A549 (cell line): ENCODE data around the gene RHAG. TPM values are rescaled to one million over a fixed set of nuclear protein-coding genes. Genes with fewer than 3 reads are reported as not detected.

Experiments
- ATAC-seq, 2 experiments: fragments of 200-7000 bp in 1 of 2; fragments of >200 bp in 1 of 2; cut with Nextera tagmentation in 1 of 2; cut with Tn5 transposase in 1 of 2; 3 replicates each; pipeline versions ENCODE4 v1.8.0 to v1.9.1; 2018 to 2020; ENCODE audit warnings: mild to moderate bottlenecking in 1 of 2, moderate library complexity in 1 of 2
- CTCF ChIA-PET: fragments of 300-600 bp; sonication (Branson Sonifier 250); formaldehyde crosslinking; extraction: SDS; loops from one replicate; lab custom pipeline; 2021; ENCODE audit warnings: antibody characterized with exemption, inconsistent platforms; lab: Yijun Ruan, JAX
- POLR2A ChIA-PET: fragments of 350-600 bp; formaldehyde crosslinking; extraction: SDS; loops from one replicate; lab custom pipeline; 2021; ENCODE audit warnings: antibody characterized with exemption, inconsistent platforms; lab: Yijun Ruan, JAX
- DNase-seq, 2 experiments: peaks; one replicate each; pipeline versions ENCODE4 v3.0.0 to v3.0.0-alpha.2; 2011 to 2016; ENCODE audit warnings: low read depth in 1 of 2, low spot score in 1 of 2
- FAIRE-seq: peaks from 2 replicates; lab custom pipeline; 2011; peaks lifted over from hg19 to GRCh38; lab: Jason Lieb, UNC
- H3K27ac ChIP-seq, 2 experiments: fragments of >200 bp; sonication (Bioruptor Twin); formaldehyde crosslinking; 3 replicates each; pipeline ENCODE4 v1.5.1; 2016 to 2017
- H3K4me1 ChIP-seq: fragments of >200 bp; sonication (Bioruptor Twin); formaldehyde crosslinking; 3 replicates; pipeline ENCODE4 v1.6.1; 2016
- H3K4me2 ChIP-seq: fragments of >200 bp; sonication (Bioruptor Twin); formaldehyde crosslinking; 3 replicates; pipeline ENCODE4 v1.6.1; 2016
- H3K4me3 ChIP-seq: fragments of >200 bp; sonication (Bioruptor Twin); formaldehyde crosslinking; 3 replicates; pipeline ENCODE4 v1.5.1; 2016
- H3K9me3 ChIP-seq: fragments of >200 bp; sonication (Bioruptor Twin); formaldehyde crosslinking; 3 replicates; pipeline ENCODE4 v1.6.1; 2016
- CBX2 ChIP-seq: fragments of 200-600 bp; sonication (generic); IDR thresholded peaks from 2 replicates; pipeline ENCODE4 v1.6.1; 2016; ENCODE audit warnings: low read depth, mild to moderate bottlenecking, borderline replicate concordance
- E2F6 ChIP-seq: IDR thresholded peaks from 2 replicates; pipeline ENCODE4 v1.6.1; 2012; ENCODE audit warnings: low read depth, borderline replicate concordance
- HMGXB4 ChIP-seq: fragments of 250-450 bp; sonication (Bioruptor Pico); IDR thresholded peaks from 2 replicates; pipeline ENCODE4 v1.5.0; 2021; ENCODE audit warnings: mild to moderate bottlenecking, moderate library complexity, borderline replicate concordance
- JUN ChIP-seq, 2 experiments: fragments of >200 bp; sonication (Bioruptor Twin); formaldehyde crosslinking; IDR thresholded peaks; 2 replicates in 1 of 2; 3 replicates in 1 of 2; pipeline ENCODE4 v1.6.1; 2016 to 2017
- JUNB ChIP-seq: fragments of >200 bp; sonication (Bioruptor Twin); formaldehyde crosslinking; IDR thresholded peaks from 2 replicates; pipeline ENCODE4 v1.6.1; 2016
- PBX3 ChIP-seq: IDR thresholded peaks from 2 replicates; pipeline ENCODE4 v1.6.1; 2012
- WGBS: methylation state at CpG from one replicate; pipeline ENCODE4 v1.1.6; 2017; ENCODE audit errors: missing lambda C conversion rate; 5-methylcytosine and 5-hydroxymethylcytosine counted together
- polyA plus RNA-seq, 4 experiments: library from polyadenylated mRNA; depleted of rRNA in 3 of 4; stranded (reverse); fragments of >200 nt; fragmentation: RNase III in 1 of 4; extraction: RNeasy Plus Mini Kit Qiagen cat#74134 plus additional on column Dnase treatment in 1 of 4; gene quantifications; 2 replicates in 3 of 4; 3 replicates in 1 of 4; pipeline ENCODE4 v1.2.3, GENCODE V29; 2011 to 2017

RHAG gene
- polyA plus RNA-seq, 2 of the 4 experiments (the other 2 are of a cell fraction), result 0.05 TPM; not detected in 1

- peak; percentile 29 to 73; a peak in 2 of 5 replicates for TF ChIP-seq JUN (IDR thresholded peaks at IDR 0.05)
- no peak for TF ChIP-seq E2F6
- peak; percentile 84 for TF ChIP-seq JUNB
These were observed 80.2 kb downstream of the RHAG start (continued) for GRCh38 chr6:49556429-49556837.

- WGBS, result 49% methylated on average over 4 of the region's 4 CpGs
- Histone ChIP-seq H3K4me2 (peak overlapping the region; percentile 85), H3K4me1 (peaks cover 58% of the 10 kb centered on the region), H3K9me3 (no peaks in the 10 kb centered on the region), H3K27ac (peak overlapping the region; percentile 80 to 86), H3K4me3 (peak overlapping the region; percentile 12; the same call in 1 of the 3 replicates)
- no peak for TF ChIP-seq HMGXB4 (CRISPR knock-in tag)
- TF ChIP-seq PBX3, result no peak
- no peak for TF ChIP-seq CBX2
- CTCF ChIA-PET, result no interaction called here
- DNase-seq (no peak), FAIRE-seq (no peak), ATAC-seq (no peak)
- POLR2A ChIA-PET, result no interaction called here
These were observed 80.7 kb downstream of the RHAG start for GRCh38 chr6:49555951-49556350.

Other genes with a start within 250 kb of the RHAG start
- 11.5 and 14.3 TPM in 2 replicates for gene MMUT, start 173.6 kb downstream of the RHAG start, polyA plus RNA-seq (2011; rRNA removed)
- gene MMUT, start 173.6 kb downstream of the RHAG start, polyA plus RNA-seq (2017; fragmentation: RNase III; extraction: RNeasy Plus Mini Kit Qiagen cat#74134 plus additional on column Dnase treatment), result 6.4 to 6.8 TPM (median 6.6 TPM) in 3 replicates
- 9.7 and 14.2 TPM in 2 replicates for gene CENPQ, start 173.5 kb downstream of the RHAG start, polyA plus RNA-seq (2011; rRNA removed)
- gene CENPQ, start 173.5 kb downstream of the RHAG start, polyA plus RNA-seq (2017; fragmentation: RNase III; extraction: RNeasy Plus Mini Kit Qiagen cat#74134 plus additional on column Dnase treatment), result 9.7 to 11.4 TPM (median 10.2 TPM) in 3 replicates
- gene GLYATL3, start 136.9 kb downstream of the RHAG start, polyA plus RNA-seq (2011; rRNA removed), result not detected in 2 replicates
- gene GLYATL3, start 136.9 kb downstream of the RHAG start, polyA plus RNA-seq (2017; fragmentation: RNase III; extraction: RNeasy Plus Mini Kit Qiagen cat#74134 plus additional on column Dnase treatment), result not detected in 3 replicates
- 20.5 and 24.9 TPM in 2 replicates for gene C6orf141, start 86.2 kb downstream of the RHAG start, polyA plus RNA-seq (2011; rRNA removed)
- gene C6orf141, start 86.2 kb downstream of the RHAG start, polyA plus RNA-seq (2017; fragmentation: RNase III; extraction: RNeasy Plus Mini Kit Qiagen cat#74134 plus additional on column Dnase treatment), result 29.9 to 34.4 TPM (median 33.2 TPM) in 3 replicates
- not detected in 2 replicates for gene CRISP2, start 76.7 kb upstream of the RHAG start, polyA plus RNA-seq (2011; rRNA removed)
- gene CRISP2, start 76.7 kb upstream of the RHAG start, polyA plus RNA-seq (2017; fragmentation: RNase III; extraction: RNeasy Plus Mini Kit Qiagen cat#74134 plus additional on column Dnase treatment), result not detected in 3 replicates
- 0.03 and 0.17 TPM in 2 replicates for gene CRISP3, start 107.5 kb upstream of the RHAG start, polyA plus RNA-seq (2011; rRNA removed)
- not detected in 3 replicates for gene CRISP3, start 107.5 kb upstream of the RHAG start, polyA plus RNA-seq (2017; fragmentation: RNase III; extraction: RNeasy Plus Mini Kit Qiagen cat#74134 plus additional on column Dnase treatment)
- not detected in 2 replicates for gene PGK2, start 150.4 kb upstream of the RHAG start, polyA plus RNA-seq (2011; rRNA removed)
- not detected in 3 replicates for gene PGK2, start 150.4 kb upstream of the RHAG start, polyA plus RNA-seq (2017; fragmentation: RNase III; extraction: RNeasy Plus Mini Kit Qiagen cat#74134 plus additional on column Dnase treatment)
- not detected in 2 replicates for gene CRISP1, start 229.7 kb upstream of the RHAG start, polyA plus RNA-seq (2011; rRNA removed)
- gene CRISP1, start 229.7 kb upstream of the RHAG start, polyA plus RNA-seq (2017; fragmentation: RNase III; extraction: RNeasy Plus Mini Kit Qiagen cat#74134 plus additional on column Dnase treatment), result not detected in 3 replicates